Non-pigmented ciliary epithelial cell (primary cell): ENCODE data around the gene SCFD1.

ENCODE experiments used
- DNase-seq: peaks from one replicate; pipeline ENCODE4 v3.0.0-alpha.2; 2010; ENCODE audit warnings: low read depth

Gene SCFD1

GRCh38 chr14:30757082-30757481, 135.0 kb downstream of the SCFD1 start:
- no peak for DNase-seq

- no peak for DNase-seq
Measured at GRCh38 chr14:30759172-30760125, 137.3 kb downstream of the SCFD1 start.

- no peak for DNase-seq
Measured at GRCh38 chr14:30763891-30764290, 141.8 kb downstream of the SCFD1 start.

- no peak for DNase-seq
Measured at GRCh38 chr14:30767624-30768023, 145.5 kb downstream of the SCFD1 start.

GRCh38 chr14:30768791-30769190, 146.7 kb downstream of the SCFD1 start:
- DNase-seq, result no peak

- no peak for DNase-seq
Measured at GRCh38 chr14:30770376-30770775, 148.3 kb downstream of the SCFD1 start.

GRCh38 chr14:30771595-30771994, 149.5 kb downstream of the SCFD1 start:
- DNase-seq, result no peak

- DNase-seq, result peak; percentile 9
Measured at GRCh38 chr14:30779210-30779609, 157.1 kb downstream of the SCFD1 start.
